HG03097 (cell line): Measurements from ENCODE around the gene ARHGEF25.
"Not testable (repeated sequence)": the region's sequence is repeated elsewhere in the genome, so short reads cannot be mapped to it uniquely, and the experiment has no call there.

Experiments used
- ATAC-seq: cut with Tn5 transposase; IDR thresholded peaks from one replicate; pipeline ENCODE4 v1.9.1; 2021; ENCODE audit not compliant: unreplicated experiment, low FRiP score

ARHGEF25 gene

GRCh38 chr12:57584690-57585089 is 26.5 kb upstream of the ARHGEF25 start:
- ATAC-seq, result no peak

- no peak for ATAC-seq
Observed at GRCh38 chr12:57585156-57585555, 26.1 kb upstream of the ARHGEF25 start.

- ATAC-seq, result no peak
Observed at GRCh38 chr12:57586128-57586527, 25.1 kb upstream of the ARHGEF25 start.

- ATAC-seq, result no peak
Observed at GRCh38 chr12:57586832-57587429, 24.3 kb upstream of the ARHGEF25 start.

- not testable (repeated sequence) for ATAC-seq
Observed at GRCh38 chr12:57588951-57589610, 22.2 kb upstream of the ARHGEF25 start.

GRCh38 chr12:57590479-57590863 is 20.8 kb upstream of the ARHGEF25 start:
- no peak for ATAC-seq

- peak; percentile 82 for ATAC-seq
Observed at GRCh38 chr12:57590864-57591781, 20.1 kb upstream of the ARHGEF25 start, which contains the start of gene PIP4K2C. TSS of gene PIP4K2C (plus strand) at chr12:57591192. CDS start at chr12:57591290, 98 bp downstream.

GRCh38 chr12:57591782-57592325 is 19.4 kb upstream of the ARHGEF25 start:
- ATAC-seq, result no peak

GRCh38 chr12:57592551-57593165 is 18.6 kb upstream of the ARHGEF25 start:
- ATAC-seq, result no peak

- ATAC-seq, result no peak
Observed at GRCh38 chr12:57593187-57593586, 18.0 kb upstream of the ARHGEF25 start.

- no peak for ATAC-seq
Observed at GRCh38 chr12:57600395-57600794, 10.8 kb upstream of the ARHGEF25 start.

- ATAC-seq, result no peak
Observed at GRCh38 chr12:57602544-57602943, 8.7 kb upstream of the ARHGEF25 start.

- no peak for ATAC-seq
Observed at GRCh38 chr12:57603324-57603723, 7.9 kb upstream of the ARHGEF25 start.

- ATAC-seq, result no peak
Observed at GRCh38 chr12:57603815-57604453, 7.3 kb upstream of the ARHGEF25 start.

- ATAC-seq, result no peak
Observed at GRCh38 chr12:57604454-57604991, 6.7 kb upstream of the ARHGEF25 start, which contains the start of gene DTX3. TSS of gene DTX3 (plus strand) at chr12:57604824. CDS start at chr12:57606518, 1,694 bp downstream.

- ATAC-seq, result no peak
Observed at GRCh38 chr12:57604992-57605810, 6.0 kb upstream of the ARHGEF25 start.

- ATAC-seq, result no peak
Observed at GRCh38 chr12:57605811-57606311, 5.4 kb upstream of the ARHGEF25 start.

- ATAC-seq, result no peak
Observed at GRCh38 chr12:57606399-57606798, 4.8 kb upstream of the ARHGEF25 start.

GRCh38 chr12:57606821-57607220 is 4.4 kb upstream of the ARHGEF25 start:
- ATAC-seq, result no peak
